OCI-LY7 (cell line): ENCODE data around the gene ZDHHC19.

Experiments
- CTCF ChIP-seq: fragments of 200-600 bp; sonication (generic); conservative IDR thresholded peaks from 2 replicates; pipeline ENCODE4 v1.5.1; 2014; ENCODE audit warnings: mild to moderate bottlenecking, antibody characterized with exemption, low read length, moderate library complexity, mixed read lengths
- EZH2phosphoT487 ChIP-seq: fragments of 200-600 bp; sonication (generic); IDR thresholded peaks from 2 replicates; pipeline ENCODE4 v1.6.1; 2018; ENCODE audit warnings: low read depth, borderline replicate concordance, mild to moderate bottlenecking, mixed run types, antibody characterized with exemption, low read length, moderate library complexity, mixed read lengths

GRCh38 chr3:196255776-196256175 lies 44.6 kb upstream of the ZDHHC19 start:
- TF ChIP-seq CTCF (no peak), EZH2phosphoT487 (no peak)
